Ishikawa (cell line): Measurements from ENCODE around the gene DCC.

ENCODE experiments used
- CEBPB ChIP-seq: IDR thresholded peaks from 2 replicates; pipeline ENCODE4 v1.6.1; 2012
- CREB1 ChIP-seq: IDR thresholded peaks from 2 replicates; pipeline ENCODE4 v1.6.1; 2012; ENCODE audit warnings: low read depth
- EGR1 ChIP-seq: IDR thresholded peaks from 2 replicates; pipeline ENCODE4 v1.6.1; 2012
- EP300 ChIP-seq: IDR thresholded peaks from 2 replicates; pipeline ENCODE4 v1.6.1; 2012; ENCODE audit warnings: borderline replicate concordance
- FOXM1 ChIP-seq: IDR thresholded peaks from 2 replicates; pipeline ENCODE4 v1.6.1; 2012; ENCODE audit warnings: low read depth, borderline replicate concordance
- MAX ChIP-seq: IDR thresholded peaks from 2 replicates; pipeline ENCODE4 v1.6.1; 2012
- NFIC ChIP-seq: IDR thresholded peaks from 2 replicates; pipeline ENCODE4 v1.6.1; 2012
- RAD21 ChIP-seq: IDR thresholded peaks from 2 replicates; pipeline ENCODE4 v1.6.1; 2012; ENCODE audit warnings: low read depth
- REST ChIP-seq: IDR thresholded peaks from 2 replicates; pipeline ENCODE4 v1.6.1; 2012; ENCODE audit warnings: low read depth, mild to moderate bottlenecking
- TAF1 ChIP-seq: IDR thresholded peaks from 2 replicates; pipeline ENCODE4 v1.6.1; 2012; ENCODE audit warnings: low read depth, mild to moderate bottlenecking
- TCF12 ChIP-seq: IDR thresholded peaks from 2 replicates; pipeline ENCODE4 v1.6.1; 2012; ENCODE audit warnings: low read depth
- TEAD4 ChIP-seq: IDR thresholded peaks from 2 replicates; pipeline ENCODE4 v1.6.1; 2012
- USF1 ChIP-seq: IDR thresholded peaks from 2 replicates; pipeline ENCODE4 v1.6.1; 2012
- YY1 ChIP-seq: IDR thresholded peaks from 2 replicates; pipeline ENCODE4 v1.6.1; 2012; ENCODE audit warnings: low read depth
- ZBTB7A ChIP-seq: IDR thresholded peaks from 2 replicates; pipeline ENCODE4 v1.6.1; 2012; ENCODE audit warnings: low read depth

The DCC gene

DNA sequence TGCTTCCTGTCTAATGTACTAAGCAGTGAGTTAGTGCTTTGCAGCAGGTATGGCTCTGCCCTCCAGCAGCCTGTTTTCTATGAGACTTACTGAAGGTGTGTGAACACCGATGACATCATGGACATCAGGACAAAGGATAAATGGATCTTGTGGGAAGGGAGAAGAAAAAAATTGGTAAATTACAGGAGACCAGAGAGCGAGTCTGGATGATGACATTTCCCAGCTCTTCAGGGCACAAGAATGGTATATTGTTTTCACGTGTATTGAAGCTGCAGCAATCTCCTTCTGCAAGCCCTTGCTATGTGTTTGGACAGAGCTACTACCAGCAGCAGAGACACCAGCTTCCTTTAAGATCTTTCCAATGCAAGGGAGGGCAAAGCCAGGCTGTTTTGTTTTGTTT lies 47.2 kb downstream of the DCC start:
- no peak for TF ChIP-seq MAX

DNA sequence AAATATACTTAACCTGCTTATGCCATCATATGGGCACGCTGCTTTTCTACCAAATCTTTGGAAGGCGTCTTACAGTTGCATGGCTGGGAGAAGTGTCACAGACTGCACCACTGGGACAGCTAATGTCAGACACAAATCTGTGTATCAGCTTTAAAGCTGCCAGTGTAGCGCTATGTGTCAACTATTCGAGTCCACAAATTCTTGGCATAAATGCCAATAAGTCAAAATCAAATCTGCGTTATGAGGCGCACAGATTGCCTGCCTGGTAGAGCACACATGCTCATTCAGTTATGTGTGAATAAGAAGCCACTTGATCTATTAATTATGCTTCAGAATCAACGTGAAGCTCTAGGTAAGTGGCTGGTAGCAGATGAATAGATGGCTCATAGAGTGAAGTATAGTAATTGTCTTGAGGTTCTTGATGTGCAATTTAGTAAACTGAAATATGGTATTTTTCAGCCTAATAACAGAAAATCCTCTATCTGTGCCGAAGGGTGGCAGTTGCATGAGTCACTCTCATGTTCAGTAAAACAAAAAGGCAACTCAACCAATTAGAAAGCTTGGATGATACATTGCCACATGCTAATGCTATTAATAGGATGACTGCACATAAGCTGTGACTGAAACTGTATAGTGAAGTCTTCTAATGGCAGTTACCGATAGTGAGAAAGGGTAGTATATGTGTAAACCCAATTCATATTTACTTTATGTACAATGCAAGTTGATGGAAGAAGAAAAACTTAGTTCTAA lies 52.0 kb downstream of the DCC start:
- TF ChIP-seq CREB1 (no peak), MAX (no peak), ZBTB7A (no peak), NFIC (no peak)

DNA sequence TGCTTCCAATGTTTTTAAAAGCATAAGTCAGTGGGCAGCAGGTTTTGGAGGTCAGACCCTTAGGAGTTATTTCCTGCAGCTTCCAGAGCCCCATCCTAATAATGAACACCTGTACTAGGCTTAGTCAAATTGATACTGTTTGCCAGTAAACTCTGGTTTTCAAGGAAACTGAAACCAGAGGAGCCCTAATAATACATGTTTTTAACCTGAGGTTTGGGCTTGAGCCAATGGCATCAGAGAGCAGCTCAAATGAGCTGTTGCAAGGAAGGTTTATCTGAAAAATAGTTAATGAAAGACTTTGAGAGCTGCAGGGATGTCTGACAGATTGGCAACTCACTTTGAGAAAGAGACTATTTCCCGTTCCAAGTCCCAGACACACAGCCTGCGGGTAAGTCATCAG lies 54.6 kb downstream of the DCC start:
- TF ChIP-seq MAX (no peak), EP300 (no peak), TEAD4 (no peak), TAF1 (no peak), RAD21 (no peak), CEBPB (no peak), USF1 (no peak), CREB1 (no peak), ZBTB7A (no peak), EGR1 (no peak), FOXM1 (no peak), REST (no peak), YY1 (no peak), NFIC (no peak), TCF12 (no peak)

- no peak for TF ChIP-seq ZBTB7A
- TF ChIP-seq TEAD4 = no peak
- TF ChIP-seq YY1 = no peak
- TF ChIP-seq FOXM1 = no peak
- no peak for TF ChIP-seq TAF1
- no peak for TF ChIP-seq MAX
- TF ChIP-seq EP300 = no peak
- TF ChIP-seq RAD21 = no peak
- no peak for TF ChIP-seq EGR1
- TF ChIP-seq USF1 = no peak
- TF ChIP-seq CREB1 = no peak
- no peak for TF ChIP-seq NFIC
- TF ChIP-seq TCF12 = no peak
- TF ChIP-seq REST = no peak
- TF ChIP-seq CEBPB = no peak
Measured at GRCh38 chr18:52395146-52395852, 55.3 kb downstream of the DCC start.

GRCh38 chr18:52401236-52401635 lies 61.2 kb downstream of the DCC start:
- TF ChIP-seq TCF12 = no peak
- no peak for TF ChIP-seq TAF1
- no peak for TF ChIP-seq USF1
- no peak for TF ChIP-seq CEBPB
- TF ChIP-seq EP300 = no peak
- no peak for TF ChIP-seq YY1
- no peak for TF ChIP-seq REST
- no peak for TF ChIP-seq EGR1
- no peak for TF ChIP-seq CREB1
- no peak for TF ChIP-seq NFIC
- TF ChIP-seq FOXM1 = no peak
- no peak for TF ChIP-seq RAD21
- TF ChIP-seq ZBTB7A = no peak
- TF ChIP-seq TEAD4 = no peak
- no peak for TF ChIP-seq MAX
